ENCODE measurements around the gene SLC25A39.

The SLC25A39 gene

DNA sequence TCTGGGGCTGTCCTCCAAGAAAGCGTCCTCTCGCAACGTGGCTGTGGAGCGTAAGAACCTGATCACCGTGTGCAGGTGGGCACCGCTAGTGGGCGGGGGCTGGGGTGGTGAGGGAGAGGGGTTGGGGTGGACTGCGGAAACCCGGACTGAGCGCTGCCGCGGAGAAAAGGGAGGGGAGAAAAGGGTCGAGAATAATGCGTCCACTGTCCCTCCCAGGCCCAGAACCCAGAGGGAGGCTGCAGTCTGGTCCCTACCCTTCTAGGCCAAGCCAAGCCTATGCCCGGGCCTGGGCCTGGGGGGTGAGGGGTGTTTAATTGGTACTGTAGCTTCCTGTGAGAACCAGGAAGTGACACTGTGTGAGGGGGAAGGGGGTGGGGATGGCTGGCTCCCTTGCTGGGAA, 15.8 kb downstream of the SLC25A39 start:
- no peak for DNase-seq (ENCODE audit: low read depth, low spot score)
- TF ChIP-seq, protein P1, sequence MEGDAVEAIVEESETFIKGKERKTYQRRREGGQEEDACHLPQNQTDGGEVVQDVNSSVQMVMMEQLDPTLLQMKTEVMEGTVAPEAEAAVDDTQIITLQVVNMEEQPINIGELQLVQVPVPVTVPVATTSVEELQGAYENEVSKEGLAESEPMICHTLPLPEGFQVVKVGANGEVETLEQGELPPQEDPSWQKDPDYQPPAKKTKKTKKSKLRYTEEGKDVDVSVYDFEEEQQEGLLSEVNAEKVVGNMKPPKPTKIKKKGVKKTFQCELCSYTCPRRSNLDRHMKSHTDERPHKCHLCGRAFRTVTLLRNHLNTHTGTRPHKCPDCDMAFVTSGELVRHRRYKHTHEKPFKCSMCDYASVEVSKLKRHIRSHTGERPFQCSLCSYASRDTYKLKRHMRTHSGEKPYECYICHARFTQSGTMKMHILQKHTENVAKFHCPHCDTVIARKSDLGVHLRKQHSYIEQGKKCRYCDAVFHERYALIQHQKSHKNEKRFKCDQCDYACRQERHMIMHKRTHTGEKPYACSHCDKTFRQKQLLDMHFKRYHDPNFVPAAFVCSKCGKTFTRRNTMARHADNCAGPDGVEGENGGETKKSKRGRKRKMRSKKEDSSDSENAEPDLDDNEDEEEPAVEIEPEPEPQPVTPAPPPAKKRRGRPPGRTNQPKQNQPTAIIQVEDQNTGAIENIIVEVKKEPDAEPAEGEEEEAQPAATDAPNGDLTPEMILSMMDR (IDR thresholded peaks at IDR 0.05; ENCODE audit: low read depth, low read length) = no peak
- H3K4me3 ChIP-seq (ENCODE audit: low read depth, low read length) = no peak overlapping the region
- in situ Hi-C loops (cut with HindIII; ENCODE audit: low sequenced_read_pairs) = no loop called here

DNA sequence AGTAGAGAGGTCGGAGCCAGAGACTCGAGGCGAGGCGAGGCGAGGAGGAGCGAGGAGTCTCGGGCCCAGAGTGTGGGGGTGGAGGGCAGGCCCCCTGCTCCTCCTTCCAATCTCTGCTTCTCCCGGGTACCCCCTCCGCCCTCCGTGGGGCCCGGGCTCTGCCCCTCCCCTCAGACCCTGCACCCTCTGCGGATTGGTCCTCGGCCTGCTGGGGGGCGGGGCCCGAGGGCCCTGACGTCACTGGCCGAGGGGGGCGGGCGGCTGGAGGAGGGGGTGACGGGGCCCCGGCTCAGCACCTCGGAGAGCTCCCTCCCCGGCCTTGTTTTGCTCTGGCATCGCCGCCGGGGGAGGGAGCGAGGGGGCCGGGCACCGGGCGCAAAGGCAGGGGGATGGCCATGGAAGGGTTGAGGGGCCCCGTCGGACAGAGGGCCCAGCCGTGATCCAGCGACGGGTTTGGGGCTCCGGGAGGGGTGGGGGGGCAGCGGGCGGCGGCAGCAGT, 16.3 kb downstream of the SLC25A39 start, which contains the start of gene RUNDC3A:
RUNDC3A (plus strand) TSS at position 282 of the 499 bp plus-strand sequence. CDS start 232 bp downstream, outside the sequence.
- in situ Hi-C loops (cut with HindIII; ENCODE audit: low sequenced_read_pairs) = no loop called here
- TF ChIP-seq, protein P1 (IDR thresholded peaks at IDR 0.05; ENCODE audit: low read depth, low read length) = no peak
- DNase-seq (ENCODE audit: low read depth, low spot score) = peak; percentile 70
- peak within 1 kb of the TSS; percentile 35 for H3K4me3 ChIP-seq (ENCODE audit: low read depth, low read length)

DNA sequence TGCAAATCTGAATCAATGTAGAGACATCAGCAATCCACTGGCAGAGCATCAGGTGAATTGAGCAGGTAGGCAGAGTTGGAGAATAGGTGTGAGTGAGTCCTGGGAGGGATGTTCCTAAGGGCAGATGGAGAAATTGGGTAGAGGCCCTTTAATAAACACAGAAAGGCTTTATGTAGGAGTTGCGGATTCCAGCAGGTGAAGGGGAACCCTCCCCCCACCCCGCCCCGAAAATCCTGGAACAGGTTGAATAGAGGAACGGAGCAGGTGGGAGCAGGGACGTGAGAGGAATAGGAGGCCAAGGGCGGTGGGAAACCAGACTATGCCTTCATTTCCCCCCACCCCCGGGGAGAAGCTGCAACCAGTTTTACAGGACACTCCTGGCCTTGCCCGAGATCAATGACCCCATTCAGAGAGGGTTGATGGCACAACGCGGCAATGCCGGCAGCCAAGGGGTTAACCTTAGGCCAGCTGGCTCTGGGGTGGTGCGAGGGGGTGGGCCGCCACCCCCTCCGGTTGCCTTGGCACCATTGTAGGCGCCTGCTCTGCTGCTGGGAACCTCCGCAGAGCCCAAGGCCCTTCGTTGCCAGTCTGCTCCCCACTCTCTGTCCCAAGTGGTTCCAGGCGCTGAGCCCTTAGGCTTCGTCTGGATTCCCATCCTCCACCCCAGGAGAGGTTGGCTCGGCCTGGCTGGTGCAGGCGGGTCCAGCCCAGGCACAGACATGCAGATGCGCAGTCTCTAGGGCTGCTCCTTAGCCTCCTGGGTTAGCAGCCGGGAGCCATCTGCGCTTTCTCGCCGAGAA, 17.0 kb downstream of the SLC25A39 start:
- TF ChIP-seq, protein P1 (IDR thresholded peaks at IDR 0.05; ENCODE audit: low read depth, low read length) = no peak
- DNase-seq (ENCODE audit: low read depth, low spot score) = no peak
- in situ Hi-C loops (cut with HindIII; ENCODE audit: low sequenced_read_pairs) = no loop called here
- no peak overlapping the region for H3K4me3 ChIP-seq (ENCODE audit: low read depth, low read length)

DNA sequence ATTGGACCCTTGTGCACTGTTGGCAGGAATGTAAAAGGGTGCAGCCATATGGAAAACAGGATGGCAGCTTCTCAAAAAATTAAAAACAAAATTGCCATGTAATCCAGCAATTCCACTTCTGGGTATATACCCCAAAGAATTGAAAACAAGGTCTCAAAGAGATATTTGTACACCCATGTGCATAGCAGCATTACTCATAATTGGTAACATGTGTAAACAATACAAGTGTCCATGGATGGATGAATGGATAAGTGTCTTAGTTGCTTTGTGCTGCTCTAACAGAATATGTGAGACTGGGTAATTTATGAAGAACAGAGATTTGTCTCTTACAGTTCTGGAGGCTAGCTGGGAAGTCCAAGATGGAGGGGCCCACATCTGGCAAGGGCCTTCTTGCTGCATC, 20.0 kb downstream of the SLC25A39 start:
- in situ Hi-C loops (cut with HindIII; ENCODE audit: low sequenced_read_pairs) = no loop called here
- TF ChIP-seq, protein P1 (IDR thresholded peaks at IDR 0.05; ENCODE audit: low read depth, low read length) = no peak
- H3K4me3 ChIP-seq (ENCODE audit: low read depth, low read length) = no peak overlapping the region
- DNase-seq (ENCODE audit: low read depth, low spot score) = no peak

DNA sequence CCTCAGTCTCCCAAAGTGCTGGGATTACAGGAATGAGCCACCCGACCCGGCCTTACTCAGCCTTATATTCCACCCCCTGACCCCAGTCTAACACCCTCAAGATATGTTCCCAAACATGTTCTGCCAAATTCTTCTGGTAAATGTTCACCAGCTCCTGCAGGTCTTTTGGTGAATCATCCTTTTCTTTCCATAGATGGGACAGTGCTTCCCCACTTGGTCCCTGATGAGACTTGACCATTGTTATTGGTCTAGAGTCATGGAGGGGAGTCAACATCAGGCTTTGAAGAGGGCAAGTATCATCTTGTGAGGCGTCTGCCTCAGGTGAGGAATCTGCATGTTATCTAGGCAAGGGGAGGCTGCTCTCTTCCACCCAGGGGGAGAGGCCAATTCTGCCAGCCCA, 26.6 kb downstream of the SLC25A39 start:
- in situ Hi-C loops (cut with HindIII; ENCODE audit: low sequenced_read_pairs) = no loop called here

DNA sequence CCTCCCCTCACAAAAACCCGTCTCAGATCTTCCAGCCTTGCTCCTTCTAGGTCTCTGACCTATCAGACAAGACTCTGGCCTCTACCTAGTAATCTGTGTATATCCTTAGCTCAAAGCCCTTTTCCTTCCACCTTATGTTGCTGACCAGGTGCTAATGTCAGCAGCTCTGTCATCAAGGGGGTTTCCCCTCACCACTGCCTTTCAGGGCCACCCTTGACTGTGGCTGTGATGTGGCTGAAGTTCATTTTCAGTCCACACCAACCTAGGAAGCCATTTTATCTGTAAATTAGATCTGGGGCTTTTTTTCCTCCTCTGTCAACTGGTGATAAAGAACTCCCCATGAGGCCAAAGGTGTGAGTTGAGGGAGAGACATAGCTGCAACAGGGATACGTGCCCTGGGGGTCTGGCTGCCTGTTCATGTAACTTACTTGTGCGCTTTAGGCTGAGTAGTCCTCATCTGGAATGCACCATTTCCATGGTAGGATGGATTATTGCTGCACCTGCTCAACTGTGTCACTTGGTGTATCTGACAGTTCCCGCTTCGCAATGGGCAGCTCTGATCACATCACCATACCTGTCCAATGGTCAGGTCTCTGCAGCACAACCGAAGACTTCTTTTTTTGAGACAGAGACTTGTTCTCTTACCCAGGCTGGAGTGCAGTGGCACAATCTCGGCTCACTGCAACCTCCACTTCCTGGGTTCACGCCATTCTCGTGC, 31.0 kb downstream of the SLC25A39 start:
- DNase-seq (ENCODE audit: low read depth, low spot score) = no peak
- H3K4me3 ChIP-seq (ENCODE audit: low read depth, low read length) = no peak overlapping the region
- in situ Hi-C loops (cut with HindIII; ENCODE audit: low sequenced_read_pairs) = no loop called here
- TF ChIP-seq, protein P1 (IDR thresholded peaks at IDR 0.05; ENCODE audit: low read depth, low read length) = no peak

More for the DNA sequence above, 26.6 kb downstream of the SLC25A39 start:
- no peak overlapping the region for H3K4me3 ChIP-seq (ENCODE audit: low read depth, low read length)
- TF ChIP-seq, protein P1 (IDR thresholded peaks at IDR 0.05; ENCODE audit: low read depth, low read length) = no peak
- no peak for DNase-seq (ENCODE audit: low read depth, low spot score)

Measured in astrocyte of the spinal cord (primary cell).